HG03432 (cell line): Measurements from ENCODE around the gene CRISP3.

Experiments used
- ATAC-seq: cut with Tn5 transposase; IDR thresholded peaks from one replicate; pipeline ENCODE4 v1.9.1; 2021; ENCODE audit warnings: mild to moderate bottlenecking, moderate library complexity; ENCODE audit not compliant: unreplicated experiment

CRISP3 gene

GRCh38 chr6:49692534-49692933, 51.7 kb downstream of the CRISP3 start:
- no peak for ATAC-seq
